K562 (cell line): ENCODE data around the gene SNCB. TPM values are rescaled to one million over a fixed set of nuclear protein-coding genes. Genes with fewer than 3 reads are reported as not detected.

ENCODE experiments used
- ATAC-seq: fragments of 200-7000 bp; cut with Tn5 transposase; 3 replicates; pipeline ENCODE4 v1.9.1; 2020; ENCODE audit warnings: moderate library complexity
- BruUV-seq: library from RNA; stranded (reverse); fragments of 400-500 nt; replicated peaks from 2 replicates; lab custom pipeline; 2021; lab: Mats Ljungman, UMichigan
- CTCF ChIA-PET: fragments of 300-600 bp; formaldehyde crosslinking; extraction: SDS; loops from one replicate; lab custom pipeline; 2021; ENCODE audit warnings: low intra/inter-chr PET ratio; lab: Yijun Ruan, JAX
- POLR2A ChIA-PET: fragments of 300-600, 350-650 bp; sonication (Branson Sonifier 250); formaldehyde crosslinking; extraction: SDS; loops from one replicate; lab custom pipeline; 2021; ENCODE audit warnings: antibody characterized with exemption, inconsistent platforms; lab: Yijun Ruan, JAX
- DNase-seq, 4 experiments: peaks; one replicate each; pipeline versions ENCODE4 v3.0.0 to v3.0.0-alpha.2; 2011 to 2018; ENCODE audit warnings: low spot score in 3 of 4, mixed read lengths in 3 of 4; ENCODE audit errors: extremely low read depth in 1 of 4
- FAIRE-seq: peaks from 2 replicates; lab custom pipeline; 2011; peaks lifted over from hg19 to GRCh38; lab: Jason Lieb, UNC
- H2AFZ ChIP-seq: 2 replicates; pipeline ENCODE4 v1.6.0; 2011; ENCODE audit warnings: low read depth, low read length, control low read depth, inconsistent platforms
- H3K27ac ChIP-seq: fragments of 200-600 bp; 3 replicates; pipeline ENCODE4 v1.8.0; 2011; ENCODE audit warnings: low read depth, mild to moderate bottlenecking, control low read depth, inconsistent platforms, low read length, moderate library complexity, mixed read lengths; ENCODE audit errors: extremely low read depth
- H3K27me3 ChIP-seq, 2 experiments: fragments of 300-600 bp in 1 of 2; 2 replicates in 1 of 2; 3 replicates in 1 of 2; pipeline versions ENCODE4 v1.6.0 to v1.8.0; 2011; ENCODE audit warnings: inconsistent platforms in 2 of 2, low read length in 2 of 2, mild to moderate bottlenecking in 1 of 2, mixed read lengths in 1 of 2, moderate library complexity in 1 of 2; ENCODE audit not compliant: control insufficient read depth in 2 of 2, insufficient read depth in 2 of 2
- H3K36me3 ChIP-seq: fragments of 300-600 bp; 3 replicates; pipeline ENCODE4 v1.8.0; 2011; ENCODE audit warnings: mild to moderate bottlenecking, low read length, inconsistent platforms; ENCODE audit not compliant: control insufficient read depth, insufficient read depth
- H3K4me1 ChIP-seq, 2 experiments: fragments of 200-600 bp in 1 of 2; replicated peaks in 1 of 2; 2 replicates in 1 of 2; 3 replicates in 1 of 2; pipeline versions ENCODE4 v1.5.1 to v1.8.0; 2011; ENCODE audit warnings: inconsistent platforms in 2 of 2, low read length in 2 of 2, mild to moderate bottlenecking in 1 of 2, mixed read lengths in 1 of 2, moderate library complexity in 1 of 2; ENCODE audit not compliant: control insufficient read depth in 2 of 2, insufficient read depth in 2 of 2
- H3K4me2 ChIP-seq: 2 replicates; pipeline ENCODE4 v1.6.1; 2011; ENCODE audit warnings: low read length, control low read depth, inconsistent platforms, mixed read lengths; ENCODE audit not compliant: insufficient read depth
- H3K4me3 ChIP-seq: fragments of 200-600 bp; sonication (generic), shearing (Covaris generic); 2 replicates; pipeline ENCODE4 v1.5.1; 2016; ENCODE audit warnings: control low read depth, inconsistent platforms
- H3K79me2 ChIP-seq: fragments of 200-600 bp; 3 replicates; pipeline ENCODE4 v1.8.0; 2011; ENCODE audit warnings: low read length, inconsistent platforms; ENCODE audit not compliant: control insufficient read depth, insufficient read depth
- H3K9ac ChIP-seq, 2 experiments: 2 replicates each; pipeline versions ENCODE4 v1.6.0 to v1.6.1; 2011; ENCODE audit warnings: low read depth in 2 of 2, low read length in 2 of 2, control low read depth in 1 of 2, inconsistent platforms in 1 of 2, mild to moderate bottlenecking in 1 of 2, mixed read lengths in 1 of 2; ENCODE audit not compliant: insufficient read depth in 1 of 2
- H3K9me1 ChIP-seq: one replicate; pipeline ENCODE4 v1.6.0; 2011; ENCODE audit warnings: inconsistent platforms, mild to moderate bottlenecking, low read length, moderate library complexity; ENCODE audit not compliant: control insufficient read depth, insufficient read depth
- H3K9me3 ChIP-seq: replicated peaks from 2 replicates; pipeline ENCODE4 v1.5.1; 2011; ENCODE audit warnings: low read depth, low read length, inconsistent platforms; ENCODE audit not compliant: control insufficient read depth, insufficient read depth
- H4K20me1 ChIP-seq: replicated peaks from 2 replicates; pipeline ENCODE4 v1.6.1; 2011; ENCODE audit warnings: low read length, inconsistent platforms, mixed read lengths; ENCODE audit not compliant: control insufficient read depth, insufficient read depth
- EHMT2 ChIP-seq: fragments of 450-650 bp; IDR thresholded peaks from 2 replicates; pipeline ENCODE4 v1.6.1; 2018; ENCODE audit warnings: antibody characterized with exemption
- KLF13 ChIP-seq: fragments of 450-650 bp; IDR thresholded peaks from 2 replicates; pipeline ENCODE4 v1.6.1; 2016; ENCODE audit warnings: missing genetic modification characterization, low read depth, mild to moderate bottlenecking, missing compliant biosample characterization, moderate library complexity, borderline replicate concordance
- NCOA6 ChIP-seq: fragments of 450-650 bp; IDR thresholded peaks from 2 replicates; pipeline ENCODE4 v1.6.1; 2017; ENCODE audit warnings: mild to moderate bottlenecking
- NFATC3 ChIP-seq: fragments of 450-650 bp; IDR thresholded peaks from 2 replicates; pipeline ENCODE4 v1.6.1; 2017; ENCODE audit warnings: mild to moderate bottlenecking
- RNF219 ChIP-seq: fragments of 250-450 bp; sonication (Bioruptor Pico); IDR thresholded peaks from 2 replicates; pipeline ENCODE4 v1.5.0; 2022; ENCODE audit warnings: mild to moderate bottlenecking
- SIN3B ChIP-seq: fragments of 450-650 bp; IDR thresholded peaks from 2 replicates; pipeline ENCODE4 v1.6.1; 2017; ENCODE audit warnings: low read depth, mild to moderate bottlenecking, moderate library complexity
- THRA ChIP-seq: fragments of 450-650 bp; IDR thresholded peaks from 2 replicates; pipeline ENCODE4 v1.6.1; 2017; ENCODE audit warnings: mild to moderate bottlenecking, moderate library complexity
- U2AF1 ChIP-seq: fragments of 200-400 bp; formaldehyde crosslinking; optimal IDR thresholded peaks from 2 replicates; pipeline ENCODE3; 2017; ENCODE audit warnings: mild to moderate bottlenecking, low read depth, low read length, moderate library complexity
- WGBS: fragments of 100-300 bp; shearing (Covaris generic); methylation state at CpG from one replicate; pipeline ENCODE4 v1.1.6; 2016; ENCODE audit warnings: low coverage, mixed read lengths; ENCODE audit not compliant: insufficient coverage; ENCODE audit errors: missing lambda C conversion rate; 5-methylcytosine and 5-hydroxymethylcytosine counted together
- in situ Hi-C: fragments of 300-500 bp; cut with MboI; formaldehyde crosslinking; loops from 4 replicates; pipeline ENCODE4 v1.15.0; 2018; ENCODE audit warnings: inconsistent platforms, mixed read lengths
- intact Hi-C: fragments of 100-400 bp; cut with micrococcal nuclease; formaldehyde crosslinking; loops from 2 replicates; pipeline ENCODE4 v1.14.2; 2022
- polyA plus RNA-seq, 8 experiments: library from polyadenylated mRNA; depleted of rRNA in 4 of 8; stranded (reverse) in 5 of 8; unstranded in 3 of 8; fragments of >200 nt; fragmentation: Nextera tagmentation in 2 of 8; fragmentation: Illumina TruSeq in 1 of 8; extraction: Ambion mirVana in 2 of 8; extraction: Trizol in 1 of 8; gene quantifications; 2 replicates each; pipeline versions ENCODE4 v1.2.1 to v1.2.3, GENCODE V29; 2011 to 2014; ENCODE audit warnings: inconsistent platforms in 1 of 8, missing spikeins in 1 of 8
- total RNA-seq, 7 experiments: library from RNA; depleted of rRNA in 6 of 7; stranded (reverse); fragments of >200 nt in 6 of 7; fragmentation: Illumina TruSeq in 2 of 7; extraction: Trizol in 2 of 7; gene quantifications; 2 replicates each; pipeline versions ENCODE4 v1.2.1 to v1.2.3, GENCODE V29; 2011 to 2021; ENCODE audit warnings: low replicate concordance in 1 of 7
- TF ChIP-seq, protein P1 (sequence below): fragments of 150-350 bp; conservative IDR thresholded peaks from 2 replicates; pipeline ENCODE4 v1.6.1; 2014; ENCODE audit warnings: low read length
- TF ChIP-seq, protein P2 (sequence below): fragments of 450-650 bp; IDR thresholded peaks from 2 replicates; pipeline ENCODE4 v1.6.1; 2016; ENCODE audit warnings: mild to moderate bottlenecking

SNCB gene
- total and polyA plus RNA-seq, 9 of the 15 experiments (the other 6 are each of a cell fraction or from before 2014, with no cell fraction given) = not detected

GRCh38 chr5:176609724-176610434 lies 20.5 kb downstream of the SNCB start, which contains the start of gene GPRIN1:
Gene GPRIN1, minus strand, starts transcription at chr5:176610156. Its CDS starts 10,322 bp downstream, at chr5:176599834.
- Histone ChIP-seq H3K9me3 (no peaks in the 10 kb centered on the region), H3K4me1 (peaks cover 23 to 30% of the 10 kb centered on the region in 2 experiments; a peak in 4 of 5 replicates), H3K27me3 (peaks cover 0 to 6% of the 10 kb centered on the region in 2 experiments; a peak in 1 of 5 replicates), H2AFZ (peak within 1 kb of the TSS; percentile 92), H3K79me2 (peaks cover 2% of the 10 kb centered on the region; the same call in 1 of the 3 replicates), H3K36me3 (peaks cover 3% of the 10 kb centered on the region; the same call in 2 of the 3 replicates), H3K4me2 (peak within 1 kb of the TSS; percentile 83), H3K9ac (peak within 1 kb of the TSS; percentile 56 to 91; a peak in 3 of 4 replicates), H3K9me1 (peaks cover 9% of the 10 kb centered on the region), H3K4me3 (peak within 1 kb of the TSS; percentile 63), H3K27ac (peak within 1 kb of the TSS; percentile 62; the same call in 2 of the 3 replicates), H4K20me1 (peaks cover 34% of the 10 kb centered on the region)
- no TSS peak for BruUV-seq
- in situ Hi-C loops = no loop called here
- POLR2A ChIA-PET = interaction anchor here (0.7 kb wide), 1 partner anchor 8 kb away, joined by 3 read pairs; no protein-coding TSS in a partner anchor
- FAIRE-seq = no peak
- peak; percentile 83 to 95 (median 94) for DNase-seq
- CTCF ChIA-PET = interaction anchor here (0.5 to 1.5 kb wide), 3 partner anchors 24 to 193 kb away, joined by 3 to 7 read pairs (median 5); partner anchors contain the start of gene CLTB
- ATAC-seq = peak; percentile 89
- WGBS = 0% methylated on average over 4 of the region's 101 CpGs
- intact Hi-C loops = loop anchor here (2.0 kb wide), 1 partner anchor 35 kb away; no protein-coding TSS in a partner anchor
- TF ChIP-seq THRA = no peak
- TF ChIP-seq, protein P1, sequence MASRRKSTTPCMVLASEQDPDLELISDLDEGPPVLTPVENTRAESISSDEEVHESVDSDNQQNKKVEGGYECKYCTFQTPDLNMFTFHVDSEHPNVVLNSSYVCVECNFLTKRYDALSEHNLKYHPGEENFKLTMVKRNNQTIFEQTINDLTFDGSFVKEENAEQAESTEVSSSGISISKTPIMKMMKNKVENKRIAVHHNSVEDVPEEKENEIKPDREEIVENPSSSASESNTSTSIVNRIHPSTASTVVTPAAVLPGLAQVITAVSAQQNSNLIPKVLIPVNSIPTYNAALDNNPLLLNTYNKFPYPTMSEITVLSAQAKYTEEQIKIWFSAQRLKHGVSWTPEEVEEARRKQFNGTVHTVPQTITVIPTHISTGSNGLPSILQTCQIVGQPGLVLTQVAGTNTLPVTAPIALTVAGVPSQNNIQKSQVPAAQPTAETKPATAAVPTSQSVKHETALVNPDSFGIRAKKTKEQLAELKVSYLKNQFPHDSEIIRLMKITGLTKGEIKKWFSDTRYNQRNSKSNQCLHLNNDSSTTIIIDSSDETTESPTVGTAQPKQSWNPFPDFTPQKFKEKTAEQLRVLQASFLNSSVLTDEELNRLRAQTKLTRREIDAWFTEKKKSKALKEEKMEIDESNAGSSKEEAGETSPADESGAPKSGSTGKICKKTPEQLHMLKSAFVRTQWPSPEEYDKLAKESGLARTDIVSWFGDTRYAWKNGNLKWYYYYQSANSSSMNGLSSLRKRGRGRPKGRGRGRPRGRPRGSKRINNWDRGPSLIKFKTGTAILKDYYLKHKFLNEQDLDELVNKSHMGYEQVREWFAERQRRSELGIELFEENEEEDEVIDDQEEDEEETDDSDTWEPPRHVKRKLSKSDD = no peak
- TF ChIP-seq SIN3B = 0 out of 2 replicates have a peak, but pooled peaks have one; percentile 14
- TF ChIP-seq EHMT2 = 0 out of 2 replicates have a peak, but pooled peaks have one; percentile 59
- no peak for TF ChIP-seq RNF219 (CRISPR knock-in tag)
- TF ChIP-seq NCOA6 = peak; percentile 74; the same call in 1 of the 2 replicates
- TF ChIP-seq U2AF1 = no peak
- no peak for TF ChIP-seq NFATC3
- TF ChIP-seq KLF13 (tag) = no peak
- TF ChIP-seq, protein P2, sequence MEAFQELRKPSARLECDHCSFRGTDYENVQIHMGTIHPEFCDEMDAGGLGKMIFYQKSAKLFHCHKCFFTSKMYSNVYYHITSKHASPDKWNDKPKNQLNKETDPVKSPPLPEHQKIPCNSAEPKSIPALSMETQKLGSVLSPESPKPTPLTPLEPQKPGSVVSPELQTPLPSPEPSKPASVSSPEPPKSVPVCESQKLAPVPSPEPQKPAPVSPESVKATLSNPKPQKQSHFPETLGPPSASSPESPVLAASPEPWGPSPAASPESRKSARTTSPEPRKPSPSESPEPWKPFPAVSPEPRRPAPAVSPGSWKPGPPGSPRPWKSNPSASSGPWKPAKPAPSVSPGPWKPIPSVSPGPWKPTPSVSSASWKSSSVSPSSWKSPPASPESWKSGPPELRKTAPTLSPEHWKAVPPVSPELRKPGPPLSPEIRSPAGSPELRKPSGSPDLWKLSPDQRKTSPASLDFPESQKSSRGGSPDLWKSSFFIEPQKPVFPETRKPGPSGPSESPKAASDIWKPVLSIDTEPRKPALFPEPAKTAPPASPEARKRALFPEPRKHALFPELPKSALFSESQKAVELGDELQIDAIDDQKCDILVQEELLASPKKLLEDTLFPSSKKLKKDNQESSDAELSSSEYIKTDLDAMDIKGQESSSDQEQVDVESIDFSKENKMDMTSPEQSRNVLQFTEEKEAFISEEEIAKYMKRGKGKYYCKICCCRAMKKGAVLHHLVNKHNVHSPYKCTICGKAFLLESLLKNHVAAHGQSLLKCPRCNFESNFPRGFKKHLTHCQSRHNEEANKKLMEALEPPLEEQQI = no peak
